H1 (cell line): ENCODE measurements around the gene ZNF660.

Source experiments
- KDM4A ChIP-seq: IDR thresholded peaks from one replicate; pipeline ENCODE4 v1.7.1; 2012; ENCODE audit warnings: low read depth, mild to moderate bottlenecking, moderate library complexity, low read length, inconsistent platforms; ENCODE audit not compliant: severe bottlenecking
- POLR2A ChIP-seq, 2 experiments: IDR thresholded peaks; 1 replicate in 1 of 2; 2 replicates in 1 of 2; pipeline ENCODE4 v1.6.1; 2011; ENCODE audit warnings: low read depth in 2 of 2, low read length in 2 of 2, mild to moderate bottlenecking in 2 of 2; ENCODE audit errors: control extremely low read depth in 1 of 2
- TAF1 ChIP-seq: IDR thresholded peaks from 2 replicates; pipeline ENCODE4 v1.6.1; 2011; ENCODE audit warnings: mild to moderate bottlenecking, low read depth, low read length
- TAF7 ChIP-seq: optimal IDR thresholded peaks from 2 replicates; pipeline ENCODE3; 2011; ENCODE audit warnings: low read depth, mild to moderate bottlenecking, inconsistent platforms, low read length, moderate library complexity, borderline replicate concordance

DNA sequence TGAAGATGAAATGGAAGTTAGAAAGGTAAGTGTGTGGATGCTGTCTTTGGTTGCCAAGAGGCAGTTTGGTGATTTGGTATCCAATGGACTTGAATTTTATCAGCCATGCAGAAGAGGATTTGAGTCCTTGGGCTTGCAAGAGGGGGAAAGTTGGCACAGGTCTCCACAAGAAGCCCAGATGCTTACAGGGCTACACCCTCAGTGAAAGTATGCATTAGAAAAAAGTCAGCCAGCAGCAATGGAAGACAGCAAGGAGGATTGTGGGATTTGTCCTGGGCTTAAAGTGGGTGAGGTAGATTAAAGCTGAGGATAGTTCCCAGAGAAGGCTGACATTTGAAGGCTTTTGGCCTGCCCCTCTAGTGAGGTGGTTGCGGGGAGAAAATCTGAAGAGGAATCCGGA lies 17.0 kb downstream of the ZNF660 start:
- TF ChIP-seq KDM4A, result no peak
- TF ChIP-seq TAF7, result no peak
- no peak for TF ChIP-seq TAF1
- TF ChIP-seq POLR2A (IDR thresholded peaks at IDR 0.05; ENCODE audit: control extremely low read depth in 1 of 2, low read depth in 2 of 2, low read length in 2 of 2), result no peak
